ENCODE results near the gene NDUFA7. TPM values are rescaled to one million over a fixed set of nuclear protein-coding genes. Genes with fewer than 3 reads are reported as not detected.

NDUFA7 gene
- total and polyA plus RNA-seq, 3 experiments from 2014 or later = 86.0 to 121 (median 93.3) TPM

GRCh38 chr19:8332976-8333766 lies 12.0 kb upstream of the NDUFA7 start:
- H3K4me1 ChIP-seq (ENCODE audit: insufficient read depth, low read length) = peaks cover 7% of the 10 kb centered on the region
- H3K9me3 ChIP-seq (ENCODE audit: low read length) = no peaks in the 10 kb centered on the region
- H3K9me3 Mint-ChIP-seq = no peaks in the 10 kb centered on the region
- ChIA-PET CTCF (no interaction called here), POLR2A (no interaction called here)
- H3K4me3 ChIP-seq (ENCODE audit: low read length) = no peak overlapping the region
- H3K27me3 ChIP-seq (ENCODE audit: insufficient read depth, low read length, poor library complexity, severe bottlenecking) = peaks cover 6% of the 10 kb centered on the region
- H3K27ac Mint-ChIP-seq = no peak overlapping the region
- no peak overlapping the region for H3K27ac ChIP-seq (ENCODE audit: low read depth, low read length)
- no peak for DNase-seq
- H3K36me3 ChIP-seq (ENCODE audit: insufficient read depth, low read length) = no peaks in the 10 kb centered on the region
- H3K36me3 Mint-ChIP-seq = no peaks in the 10 kb centered on the region
- peaks cover 3 to 9% (median 6%) of the 10 kb centered on the region in 3 donors for H3K4me1 Mint-ChIP-seq
- peak overlapping the region in 2 of 7 donors; percentile 11 to 41 for H3K4me3 Mint-ChIP-seq
- H3K27me3 Mint-ChIP-seq = peaks cover 10 to 15% of the 10 kb centered on the region in 2 donors

- H3K9me3 ChIP-seq (ENCODE audit: low read length) = no peaks in the 10 kb centered on the region
- peaks cover 7% of the 10 kb centered on the region for H3K4me1 ChIP-seq (ENCODE audit: insufficient read depth, low read length)
- Mint-ChIP-seq H3K27ac (no peak overlapping the region), H3K4me1 (peaks cover 3 to 9% (median 6%) of the 10 kb centered on the region in 3 donors), H3K27me3 (peaks cover 5 to 7% of the 10 kb centered on the region in 2 donors), H3K4me3 (peak overlapping the region in 1 of 7 donors; percentile 13), H3K9me3 (no peaks in the 10 kb centered on the region), H3K36me3 (no peaks in the 10 kb centered on the region)
- H3K4me3 ChIP-seq (ENCODE audit: low read length) = no peak overlapping the region
- no peak overlapping the region for H3K27ac ChIP-seq (ENCODE audit: low read depth, low read length)
- peaks cover 6% of the 10 kb centered on the region for H3K27me3 ChIP-seq (ENCODE audit: insufficient read depth, low read length, poor library complexity, severe bottlenecking)
- no peaks in the 10 kb centered on the region for H3K36me3 ChIP-seq (ENCODE audit: insufficient read depth, low read length)
- ChIA-PET POLR2A (no interaction called here), CTCF (no interaction called here)
- DNase-seq = no peak
Observed at GRCh38 chr19:8331263-8331845, 10.2 kb upstream of the NDUFA7 start.

GRCh38 chr19:8329996-8330395 lies 8.8 kb upstream of the NDUFA7 start:
- Mint-ChIP-seq H3K27me3 (no peaks in the 10 kb centered on the region), H3K9me3 (no peaks in the 10 kb centered on the region), H3K27ac (peak overlapping the region in 1 of 8 donors; percentile 76), H3K4me1 (peaks cover 0 to 4% (median 0%) of the 10 kb centered on the region in 3 donors), H3K4me3 (no peak overlapping the region), H3K36me3 (peaks cover 0 to 2% (median 0%) of the 10 kb centered on the region in 3 donors)
- Histone ChIP-seq H3K36me3 (ENCODE audit: insufficient read depth, low read length) (no peaks in the 10 kb centered on the region), H3K27me3 (ENCODE audit: insufficient read depth, low read length, poor library complexity, severe bottlenecking) (peaks cover 6% of the 10 kb centered on the region), H3K27ac (ENCODE audit: low read depth, low read length) (no peak overlapping the region), H3K4me3 (ENCODE audit: low read length) (no peak overlapping the region), H3K9me3 (ENCODE audit: low read length) (no peaks in the 10 kb centered on the region), H3K4me1 (ENCODE audit: insufficient read depth, low read length) (peaks cover 7% of the 10 kb centered on the region)
- CTCF ChIA-PET = interaction anchor here (0.8 kb wide), 1 partner anchor 24 kb away, joined by 3 read pairs; no protein-coding TSS in a partner anchor
- POLR2A ChIA-PET = no interaction called here
- no peak for DNase-seq

- Mint-ChIP-seq H3K36me3 (peaks cover 0 to 35% (median 0%) of the 10 kb centered on the region in 3 donors), H3K4me1 (peaks cover 16 to 31% (median 20%) of the 10 kb centered on the region in 3 donors), H3K9me3 (no peaks in the 10 kb centered on the region), H3K4me3 (no peak overlapping the region), H3K27ac (no peak overlapping the region), H3K27me3 (no peaks in the 10 kb centered on the region)
- peaks cover 22% of the 10 kb centered on the region for H3K4me1 ChIP-seq (ENCODE audit: insufficient read depth, low read length)
- H3K27me3 ChIP-seq (ENCODE audit: insufficient read depth, low read length, poor library complexity, severe bottlenecking) = no peaks in the 10 kb centered on the region
- H3K27ac ChIP-seq (ENCODE audit: low read depth, low read length) = no peak overlapping the region
- no peak overlapping the region for H3K4me3 ChIP-seq (ENCODE audit: low read length)
- ChIA-PET CTCF (interaction anchor here (0.6 kb wide), 1 partner anchor 289 kb away, joined by 3 read pairs; no protein-coding TSS in a partner anchor), POLR2A (interaction anchor here (0.6 kb wide), 1 partner anchor 45 kb away, joined by 4 read pairs; no protein-coding TSS in a partner anchor)
- no peaks in the 10 kb centered on the region for H3K9me3 ChIP-seq (ENCODE audit: low read length)
- DNase-seq = no peak
- H3K36me3 ChIP-seq (ENCODE audit: insufficient read depth, low read length) = peaks cover 6% of the 10 kb centered on the region
Observed at GRCh38 chr19:8325454-8325853, 4.3 kb upstream of the NDUFA7 start.

- peaks cover 22 to 41% (median 30%) of the 10 kb centered on the region in 3 donors for H3K4me1 Mint-ChIP-seq
- no peak for DNase-seq
- Histone ChIP-seq H3K4me1 (ENCODE audit: insufficient read depth, low read length) (peaks cover 33% of the 10 kb centered on the region), H3K4me3 (ENCODE audit: low read length) (no peak overlapping the region), H3K27me3 (ENCODE audit: insufficient read depth, low read length, poor library complexity, severe bottlenecking) (no peaks in the 10 kb centered on the region), H3K9me3 (ENCODE audit: low read length) (no peaks in the 10 kb centered on the region), H3K36me3 (ENCODE audit: insufficient read depth, low read length) (peaks cover 6% of the 10 kb centered on the region), H3K27ac (ENCODE audit: low read depth, low read length) (no peak overlapping the region)
- H3K36me3 Mint-ChIP-seq = peaks cover 0 to 36% (median 0%) of the 10 kb centered on the region in 3 donors
- POLR2A ChIA-PET = interaction anchor here (0.6 to 0.9 kb wide), 2 partner anchors 11 to 46 kb away, joined by 3 to 4 read pairs; no protein-coding TSS in a partner anchor
- CTCF ChIA-PET = interaction anchor here (0.9 to 1.3 kb wide), 2 partner anchors 14 to 56 kb away, joined by 3 read pairs; no protein-coding TSS in a partner anchor
- no peaks in the 10 kb centered on the region for H3K9me3 Mint-ChIP-seq
- peak overlapping the region in 2 of 8 donors; percentile 47 to 58 for H3K27ac Mint-ChIP-seq
- H3K4me3 Mint-ChIP-seq = peak overlapping the region in 1 of 7 donors; percentile 98
- H3K27me3 Mint-ChIP-seq = no peaks in the 10 kb centered on the region
Observed at GRCh38 chr19:8324186-8325050, 3.2 kb upstream of the NDUFA7 start.

GRCh38 chr19:8323781-8324185 lies 2.6 kb upstream of the NDUFA7 start:
- peak overlapping the region in 2 of 7 donors; percentile 57 to 98 for H3K4me3 Mint-ChIP-seq
- ChIA-PET POLR2A (interaction anchor here (0.5 kb wide), 1 partner anchor 289 kb away, joined by 3 read pairs; no protein-coding TSS in a partner anchor), CTCF (interaction anchor here (0.9 to 1.3 kb wide), 2 partner anchors 13 to 55 kb away, joined by 3 read pairs; no protein-coding TSS in a partner anchor)

GRCh38 chr19:8322638-8322997 lies 1.4 kb upstream of the NDUFA7 start:
- Mint-ChIP-seq H3K36me3 (peaks cover 0 to 36% (median 0%) of the 10 kb centered on the region in 3 donors), H3K27ac (peak overlapping the region in 7 of 8 donors; percentile 72 to 100 (median 99)), H3K27me3 (no peaks in the 10 kb centered on the region), H3K9me3 (no peaks in the 10 kb centered on the region), H3K4me1 (peaks cover 22 to 46% (median 33%) of the 10 kb centered on the region in 3 donors), H3K4me3 (peak overlapping the region; percentile 94 to 98 (median 96))
- ChIA-PET CTCF (no interaction called here), POLR2A (no interaction called here)
- Histone ChIP-seq H3K27ac (ENCODE audit: low read depth, low read length) (peak overlapping the region; percentile 95), H3K9me3 (ENCODE audit: low read length) (no peaks in the 10 kb centered on the region), H3K36me3 (ENCODE audit: insufficient read depth, low read length) (peaks cover 6% of the 10 kb centered on the region), H3K4me3 (ENCODE audit: low read length) (peak overlapping the region; percentile 98), H3K27me3 (ENCODE audit: insufficient read depth, low read length, poor library complexity, severe bottlenecking) (no peaks in the 10 kb centered on the region), H3K4me1 (ENCODE audit: insufficient read depth, low read length) (peaks cover 33% of the 10 kb centered on the region)
- no peak for DNase-seq

More at GRCh38 chr19:8323781-8324185, 2.6 kb upstream of the NDUFA7 start:
- Histone ChIP-seq H3K27ac (ENCODE audit: low read depth, low read length) (no peak overlapping the region), H3K27me3 (ENCODE audit: insufficient read depth, low read length, poor library complexity, severe bottlenecking) (no peaks in the 10 kb centered on the region), H3K36me3 (ENCODE audit: insufficient read depth, low read length) (peaks cover 6% of the 10 kb centered on the region), H3K4me3 (ENCODE audit: low read length) (no peak overlapping the region), H3K9me3 (ENCODE audit: low read length) (no peaks in the 10 kb centered on the region), H3K4me1 (ENCODE audit: insufficient read depth, low read length) (peaks cover 33% of the 10 kb centered on the region)
- no peak for DNase-seq
- Mint-ChIP-seq H3K27ac (peak overlapping the region in 3 of 8 donors; percentile 21 to 58 (median 47)), H3K9me3 (no peaks in the 10 kb centered on the region), H3K4me1 (peaks cover 22 to 45% (median 33%) of the 10 kb centered on the region in 3 donors), H3K27me3 (no peaks in the 10 kb centered on the region), H3K36me3 (peaks cover 0 to 36% (median 0%) of the 10 kb centered on the region in 3 donors)

Data from CD8-positive, alpha-beta memory T cell (primary cell).